ENCODE results near the gene COL4A3. TPM values are rescaled to one million over a fixed set of nuclear protein-coding genes. Genes with fewer than 3 reads are reported as not detected.

COL4A3 gene
- total RNA-seq, 4 donors from 2014 or later, result 0.19 to 7.7 (median 4.5) TPM

DNA sequence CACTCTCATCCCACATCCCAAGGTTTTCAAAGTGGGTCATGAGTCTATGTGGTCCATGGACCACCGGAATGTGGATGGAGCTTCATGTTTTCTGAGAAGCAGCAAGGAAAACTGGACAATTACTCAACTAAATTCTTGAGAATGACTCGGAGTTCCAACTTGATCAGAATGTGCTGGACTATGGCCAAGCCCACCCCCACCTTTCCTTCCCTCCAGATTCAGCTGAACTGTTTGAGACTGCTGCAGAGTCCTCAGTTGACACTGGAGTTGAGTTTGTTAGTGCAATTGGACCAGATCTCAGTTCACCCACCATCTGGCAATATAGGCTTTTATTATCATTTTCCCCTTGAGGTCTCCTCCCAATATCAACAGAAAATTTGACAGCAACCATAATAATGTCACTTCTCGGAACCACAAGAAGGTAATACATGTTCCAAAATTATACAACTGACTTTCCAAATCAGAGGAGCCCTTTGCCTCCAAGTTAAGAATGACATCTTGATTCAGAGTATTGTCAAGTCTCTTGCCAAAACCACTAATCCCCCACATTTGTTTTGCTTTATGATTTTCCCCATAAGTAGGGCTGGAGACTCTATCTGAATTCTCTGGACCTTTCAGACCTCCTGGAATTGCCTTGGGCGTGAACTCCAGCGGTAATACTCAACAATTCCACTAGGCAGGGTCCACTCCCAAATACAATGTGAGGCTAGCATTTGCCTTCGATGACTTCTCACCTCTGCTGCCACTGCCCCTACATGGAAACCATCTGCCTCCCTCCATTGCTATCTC lies 9.2 kb upstream of the COL4A3 start:
- TF ChIP-seq, protein P1, sequence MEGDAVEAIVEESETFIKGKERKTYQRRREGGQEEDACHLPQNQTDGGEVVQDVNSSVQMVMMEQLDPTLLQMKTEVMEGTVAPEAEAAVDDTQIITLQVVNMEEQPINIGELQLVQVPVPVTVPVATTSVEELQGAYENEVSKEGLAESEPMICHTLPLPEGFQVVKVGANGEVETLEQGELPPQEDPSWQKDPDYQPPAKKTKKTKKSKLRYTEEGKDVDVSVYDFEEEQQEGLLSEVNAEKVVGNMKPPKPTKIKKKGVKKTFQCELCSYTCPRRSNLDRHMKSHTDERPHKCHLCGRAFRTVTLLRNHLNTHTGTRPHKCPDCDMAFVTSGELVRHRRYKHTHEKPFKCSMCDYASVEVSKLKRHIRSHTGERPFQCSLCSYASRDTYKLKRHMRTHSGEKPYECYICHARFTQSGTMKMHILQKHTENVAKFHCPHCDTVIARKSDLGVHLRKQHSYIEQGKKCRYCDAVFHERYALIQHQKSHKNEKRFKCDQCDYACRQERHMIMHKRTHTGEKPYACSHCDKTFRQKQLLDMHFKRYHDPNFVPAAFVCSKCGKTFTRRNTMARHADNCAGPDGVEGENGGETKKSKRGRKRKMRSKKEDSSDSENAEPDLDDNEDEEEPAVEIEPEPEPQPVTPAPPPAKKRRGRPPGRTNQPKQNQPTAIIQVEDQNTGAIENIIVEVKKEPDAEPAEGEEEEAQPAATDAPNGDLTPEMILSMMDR (IDR thresholded peaks at IDR 0.05; ENCODE audit: low read depth), result no peak

DNA sequence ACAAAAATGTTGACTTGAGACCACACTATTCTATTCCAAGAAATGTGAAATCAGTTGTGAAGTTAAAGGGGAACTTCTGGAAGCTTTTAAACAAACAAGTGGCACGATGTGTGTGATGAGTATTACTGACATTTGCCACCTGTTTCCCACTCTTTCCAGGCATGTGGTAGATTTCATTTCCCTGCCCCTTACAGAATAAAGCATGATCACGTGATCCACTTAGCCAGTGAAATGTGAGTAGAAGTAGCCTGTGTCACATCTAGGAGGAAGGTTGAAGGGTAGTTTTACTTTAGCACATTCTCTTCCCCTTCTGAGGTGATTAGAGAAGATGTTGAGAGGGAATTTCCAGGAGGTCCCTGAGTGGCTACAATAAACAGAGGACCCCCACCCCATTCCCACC lies 4.3 kb upstream of the COL4A3 start:
- TF ChIP-seq, protein P1 (IDR thresholded peaks at IDR 0.05; ENCODE audit: low read depth), result no peak

DNA sequence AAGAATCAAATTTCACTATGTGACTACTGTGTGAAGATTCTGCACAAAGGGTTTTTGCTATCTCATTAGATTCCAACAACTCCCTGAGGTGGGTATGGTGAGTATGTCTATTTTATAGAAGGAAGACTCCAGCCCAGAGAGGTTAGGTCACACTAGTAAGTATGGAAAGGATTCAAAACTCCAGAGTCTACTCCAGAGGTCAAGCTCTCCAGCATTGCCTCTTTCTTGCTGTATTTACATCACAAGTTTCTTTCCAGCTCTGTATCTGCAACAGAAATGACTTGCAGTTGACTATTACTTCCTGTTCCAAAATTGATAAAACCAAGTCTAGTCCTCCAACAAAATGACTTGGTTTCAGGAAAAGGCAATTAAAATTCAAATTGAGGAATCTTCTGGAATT lies 2.5 kb upstream of the COL4A3 start:
- TF ChIP-seq, protein P1 (IDR thresholded peaks at IDR 0.05; ENCODE audit: low read depth), result no peak

DNA sequence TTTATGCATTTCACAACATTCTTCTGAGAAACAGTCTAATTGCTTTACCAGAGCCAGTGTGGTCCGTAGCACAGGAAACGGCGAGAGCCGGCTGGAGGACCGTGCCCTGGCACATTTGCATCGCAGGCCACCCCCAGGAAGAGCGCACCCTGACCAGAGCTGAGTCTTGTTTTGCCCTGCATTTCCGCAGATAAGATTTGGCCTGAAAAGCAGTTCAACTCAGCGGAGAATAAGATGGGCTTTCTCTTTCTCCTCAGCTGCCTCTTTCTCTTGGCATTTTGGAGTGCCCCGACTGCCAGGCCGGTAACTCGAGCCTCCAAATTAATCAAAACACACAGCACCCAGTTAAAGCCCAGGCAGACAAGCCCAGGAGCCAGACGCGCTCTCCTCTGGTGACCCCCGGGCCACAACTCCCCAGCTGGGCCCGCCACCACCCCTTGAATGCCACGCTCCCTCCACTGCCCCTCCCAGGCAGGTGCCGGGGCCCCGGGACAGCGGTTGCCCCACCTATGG lies 883 bp upstream of the COL4A3 start:
- TF ChIP-seq, protein P1 (IDR thresholded peaks at IDR 0.05; ENCODE audit: low read depth), result no peak

DNA sequence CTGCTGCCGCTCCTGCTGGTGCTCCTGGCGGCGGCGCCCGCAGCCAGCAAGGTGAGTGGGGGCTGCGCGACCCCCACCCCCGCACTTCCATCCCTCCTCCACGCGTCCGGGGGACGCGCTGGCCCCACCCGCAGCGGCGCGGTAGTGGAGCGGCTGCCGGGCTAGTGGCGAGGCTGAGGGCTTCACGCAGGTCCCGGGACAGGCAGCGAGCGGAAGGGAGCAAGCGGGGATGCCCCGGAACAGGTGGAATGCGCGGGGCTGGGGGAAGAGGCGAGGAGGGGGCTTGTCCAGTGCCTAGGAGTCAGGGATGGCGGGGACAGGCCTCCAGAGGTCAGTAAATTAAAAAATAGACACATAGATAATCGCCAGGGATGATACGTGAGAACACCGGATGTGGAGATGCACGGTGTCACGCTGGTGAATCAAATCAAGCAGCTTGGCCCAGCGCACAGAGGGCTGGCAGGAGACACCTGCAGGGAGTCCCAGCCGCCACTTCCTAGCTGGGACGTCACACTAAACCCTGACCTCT lies 403 bp downstream of the COL4A3 start:
- TF ChIP-seq, protein P1 (IDR thresholded peaks at IDR 0.05; ENCODE audit: low read depth), result no peak

DNA sequence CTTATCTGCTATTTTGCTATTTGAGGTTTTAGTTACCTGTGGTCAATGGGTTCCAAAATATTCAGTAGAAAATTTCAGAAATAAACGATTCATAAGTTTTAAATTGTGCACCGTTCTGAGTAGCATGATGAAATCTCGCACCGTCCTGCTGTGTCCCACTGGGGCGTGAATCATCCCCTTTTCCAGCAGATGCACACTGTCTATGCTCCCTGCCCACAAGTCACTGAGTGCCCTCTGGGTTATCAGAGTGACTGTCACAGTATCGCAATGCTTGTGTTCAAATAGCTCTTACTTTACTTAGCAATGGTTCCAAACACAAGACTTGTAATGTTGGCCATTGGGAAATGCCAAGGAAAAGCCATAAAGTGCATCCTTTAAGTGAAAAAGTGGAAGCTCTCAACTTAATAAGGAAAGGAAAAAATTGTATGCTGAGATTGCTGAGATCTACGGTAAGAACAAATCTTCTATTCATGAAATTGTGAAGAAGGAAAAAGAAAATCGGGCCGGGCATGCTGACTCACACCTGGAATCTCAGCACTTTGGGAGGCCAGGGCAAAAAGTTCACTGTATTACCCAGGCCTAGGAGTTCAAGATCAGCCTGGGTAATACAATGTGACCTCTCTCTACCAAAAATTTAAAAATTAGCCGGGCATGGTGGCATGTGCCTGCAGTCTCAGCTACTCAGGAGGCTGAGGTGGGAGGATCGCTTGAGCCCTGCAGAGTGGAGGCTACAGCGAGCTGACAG lies 13.3 kb downstream of the COL4A3 start:
- TF ChIP-seq, protein P1 (IDR thresholded peaks at IDR 0.05; ENCODE audit: low read depth), result no peak
